SK-N-SH treated with all-trans-retinoic acid at 6 μM for 48 hours (cell line): ENCODE data around the gene CDC20B.

Source experiments
- ATAC-seq: fragments of 200-7000 bp; cut with Tn5 transposase; 3 replicates; pipeline ENCODE4 v1.9.1; 2020; ENCODE audit warnings: mild to moderate bottlenecking, moderate library complexity
- ARNTL ChIP-seq: fragments of 450-650 bp; formaldehyde crosslinking; IDR thresholded peaks from 2 replicates; pipeline ENCODE4 v1.5.0; 2020; ENCODE audit warnings: low read depth, mild to moderate bottlenecking, moderate library complexity, borderline replicate concordance
- CSDC2 ChIP-seq: fragments of 250-450 bp; sonication (Bioruptor Pico); IDR thresholded peaks from 2 replicates; pipeline ENCODE4 v1.5.0; 2020; ENCODE audit warnings: mild to moderate bottlenecking, moderate library complexity
- GLIS3 ChIP-seq: fragments of 250-450 bp; sonication (Bioruptor Pico); IDR thresholded peaks from 2 replicates; pipeline ENCODE4 v1.5.0; 2020; ENCODE audit warnings: mild to moderate bottlenecking, moderate library complexity
- ISL1 ChIP-seq: fragments of 250-450 bp; sonication (Bioruptor Pico); IDR thresholded peaks from 2 replicates; pipeline ENCODE4 v2.1.2; 2022; ENCODE audit warnings: mild to moderate bottlenecking, moderate library complexity
- OSR1 ChIP-seq: fragments of 250-450 bp; sonication (Bioruptor Pico); IDR thresholded peaks from 2 replicates; pipeline ENCODE4 v1.8.0; 2022; ENCODE audit warnings: moderate library complexity, mild to moderate bottlenecking, inconsistent platforms
- PPARA ChIP-seq: fragments of 250-450 bp; sonication (Bioruptor Pico); IDR thresholded peaks from 2 replicates; pipeline ENCODE4 v1.5.0; 2020; ENCODE audit warnings: mild to moderate bottlenecking, borderline replicate concordance
- RARB ChIP-seq: fragments of 250-450 bp; sonication (Bioruptor Pico); IDR thresholded peaks from 2 replicates; pipeline ENCODE4 v1.8.0; 2021; ENCODE audit warnings: mild to moderate bottlenecking, moderate library complexity
- SNAI2 ChIP-seq: fragments of 250-450 bp; sonication (Bioruptor Pico); IDR thresholded peaks from 2 replicates; pipeline ENCODE4 v1.5.0; 2020; ENCODE audit warnings: mild to moderate bottlenecking, moderate library complexity
- TCF4 ChIP-seq: fragments of 250-450 bp; sonication (Bioruptor Pico); IDR thresholded peaks from 2 replicates; pipeline ENCODE4 v1.8.0; 2021; ENCODE audit warnings: mild to moderate bottlenecking, moderate library complexity, borderline replicate concordance
- TOX ChIP-seq: fragments of 250-450 bp; sonication (Bioruptor Pico); IDR thresholded peaks from 2 replicates; pipeline ENCODE4 v1.8.0; 2021; ENCODE audit warnings: mild to moderate bottlenecking, moderate library complexity, borderline replicate concordance
- ZC3H10 ChIP-seq: fragments of 250-450 bp; sonication (Bioruptor Pico); IDR thresholded peaks from 2 replicates; pipeline ENCODE4 v1.5.1; 2021; ENCODE audit warnings: mild to moderate bottlenecking, moderate library complexity
- ZFP3 ChIP-seq: fragments of 250-450 bp; sonication (Bioruptor Pico); IDR thresholded peaks from 2 replicates; pipeline ENCODE4 v1.5.0; 2020; ENCODE audit warnings: mild to moderate bottlenecking, moderate library complexity
- ZNF70 ChIP-seq: fragments of 450-650 bp; formaldehyde crosslinking; IDR thresholded peaks from 2 replicates; pipeline ENCODE4 v1.5.0; 2020; ENCODE audit warnings: mild to moderate bottlenecking, moderate library complexity
- ZNF8 ChIP-seq: fragments of 450-650 bp; formaldehyde crosslinking; IDR thresholded peaks from 2 replicates; pipeline ENCODE4 v1.5.0; 2020; ENCODE audit warnings: mild to moderate bottlenecking, moderate library complexity
- TF ChIP-seq, protein P1 (sequence below): fragments of 250-450 bp; sonication (Bioruptor Pico); IDR thresholded peaks from 2 replicates; pipeline ENCODE4 v1.5.0; 2020; ENCODE audit warnings: mild to moderate bottlenecking, moderate library complexity
- TF ChIP-seq, protein P2 (sequence below): fragments of 250-450 bp; sonication (Bioruptor Pico); IDR thresholded peaks from 2 replicates; pipeline ENCODE4 v1.5.1; 2020; ENCODE audit warnings: low read depth, mild to moderate bottlenecking, moderate library complexity
- TF ChIP-seq, protein P3 (sequence below): fragments of 250-450 bp; sonication (Bioruptor Pico); IDR thresholded peaks from 2 replicates; pipeline ENCODE4 v1.8.0; 2020; ENCODE audit warnings: mild to moderate bottlenecking, moderate library complexity, borderline replicate concordance
- TF ChIP-seq, protein P4 (sequence below): fragments of 250-450 bp; sonication (Bioruptor Pico); IDR thresholded peaks from 2 replicates; pipeline ENCODE4 v1.8.0; 2021; ENCODE audit warnings: low read depth, mild to moderate bottlenecking, moderate library complexity, borderline replicate concordance

The CDC20B gene

DNA sequence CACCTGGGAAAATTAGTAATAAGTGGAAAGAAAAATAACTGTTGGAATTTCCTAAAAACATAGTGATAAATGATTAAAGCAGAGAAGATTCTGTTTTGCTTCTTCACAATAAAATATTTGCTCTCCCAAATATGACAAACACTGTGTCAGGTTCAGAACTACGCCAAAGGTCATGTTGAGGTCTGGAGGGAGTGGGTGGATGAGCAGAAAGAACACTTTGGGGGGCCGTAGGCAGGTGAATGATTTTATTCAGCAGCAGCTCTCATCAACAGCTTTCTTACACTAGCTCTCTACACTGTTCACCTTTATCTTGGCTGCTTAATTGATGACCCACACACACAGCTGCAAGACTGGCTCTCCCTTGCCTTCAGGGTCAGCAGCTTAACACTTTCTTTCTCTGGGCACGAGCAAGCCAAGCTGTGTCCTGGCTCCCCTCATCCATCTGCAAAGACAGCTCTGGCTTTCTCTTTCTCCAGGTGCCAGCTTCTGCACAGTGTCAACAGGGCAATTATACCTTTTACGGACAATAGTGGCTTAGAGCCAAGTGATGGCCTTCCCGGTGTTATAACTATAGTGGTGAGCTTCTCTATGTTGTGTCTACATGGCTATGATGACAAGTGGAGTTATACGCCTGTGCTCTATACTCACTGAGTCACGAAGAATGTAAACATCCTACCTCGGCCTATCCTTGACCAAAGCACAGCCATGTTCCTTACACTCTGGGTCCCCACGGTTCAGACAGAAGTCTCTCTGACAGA is 31.9 kb downstream of the CDC20B start (continued):
- TF ChIP-seq, protein P1, sequence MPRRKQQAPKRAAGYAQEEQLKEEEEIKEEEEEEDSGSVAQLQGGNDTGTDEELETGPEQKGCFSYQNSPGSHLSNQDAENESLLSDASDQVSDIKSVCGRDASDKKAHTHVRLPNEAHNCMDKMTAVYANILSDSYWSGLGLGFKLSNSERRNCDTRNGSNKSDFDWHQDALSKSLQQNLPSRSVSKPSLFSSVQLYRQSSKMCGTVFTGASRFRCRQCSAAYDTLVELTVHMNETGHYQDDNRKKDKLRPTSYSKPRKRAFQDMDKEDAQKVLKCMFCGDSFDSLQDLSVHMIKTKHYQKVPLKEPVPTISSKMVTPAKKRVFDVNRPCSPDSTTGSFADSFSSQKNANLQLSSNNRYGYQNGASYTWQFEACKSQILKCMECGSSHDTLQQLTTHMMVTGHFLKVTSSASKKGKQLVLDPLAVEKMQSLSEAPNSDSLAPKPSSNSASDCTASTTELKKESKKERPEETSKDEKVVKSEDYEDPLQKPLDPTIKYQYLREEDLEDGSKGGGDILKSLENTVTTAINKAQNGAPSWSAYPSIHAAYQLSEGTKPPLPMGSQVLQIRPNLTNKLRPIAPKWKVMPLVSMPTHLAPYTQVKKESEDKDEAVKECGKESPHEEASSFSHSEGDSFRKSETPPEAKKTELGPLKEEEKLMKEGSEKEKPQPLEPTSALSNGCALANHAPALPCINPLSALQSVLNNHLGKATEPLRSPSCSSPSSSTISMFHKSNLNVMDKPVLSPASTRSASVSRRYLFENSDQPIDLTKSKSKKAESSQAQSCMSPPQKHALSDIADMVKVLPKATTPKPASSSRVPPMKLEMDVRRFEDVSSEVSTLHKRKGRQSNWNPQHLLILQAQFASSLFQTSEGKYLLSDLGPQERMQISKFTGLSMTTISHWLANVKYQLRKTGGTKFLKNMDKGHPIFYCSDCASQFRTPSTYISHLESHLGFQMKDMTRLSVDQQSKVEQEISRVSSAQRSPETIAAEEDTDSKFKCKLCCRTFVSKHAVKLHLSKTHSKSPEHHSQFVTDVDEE (CRISPR knock-in tag) = no peak
- TF ChIP-seq SNAI2 (CRISPR knock-in tag) = no peak
- TF ChIP-seq ZNF8 (CRISPR knock-in tag) = no peak
- TF ChIP-seq RARB (CRISPR knock-in tag) = no peak
- TF ChIP-seq CSDC2 = no peak
- TF ChIP-seq, protein P2, sequence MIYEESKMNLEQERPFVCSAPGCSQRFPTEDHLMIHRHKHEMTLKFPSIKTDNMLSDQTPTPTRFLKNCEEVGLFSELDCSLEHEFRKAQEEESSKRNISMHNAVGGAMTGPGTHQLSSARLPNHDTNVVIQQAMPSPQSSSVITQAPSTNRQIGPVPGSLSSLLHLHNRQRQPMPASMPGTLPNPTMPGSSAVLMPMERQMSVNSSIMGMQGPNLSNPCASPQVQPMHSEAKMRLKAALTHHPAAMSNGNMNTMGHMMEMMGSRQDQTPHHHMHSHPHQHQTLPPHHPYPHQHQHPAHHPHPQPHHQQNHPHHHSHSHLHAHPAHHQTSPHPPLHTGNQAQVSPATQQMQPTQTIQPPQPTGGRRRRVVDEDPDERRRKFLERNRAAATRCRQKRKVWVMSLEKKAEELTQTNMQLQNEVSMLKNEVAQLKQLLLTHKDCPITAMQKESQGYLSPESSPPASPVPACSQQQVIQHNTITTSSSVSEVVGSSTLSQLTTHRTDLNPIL (CRISPR knock-in tag) = no peak
- TF ChIP-seq GLIS3 (CRISPR knock-in tag) = no peak
- TF ChIP-seq, protein P3, sequence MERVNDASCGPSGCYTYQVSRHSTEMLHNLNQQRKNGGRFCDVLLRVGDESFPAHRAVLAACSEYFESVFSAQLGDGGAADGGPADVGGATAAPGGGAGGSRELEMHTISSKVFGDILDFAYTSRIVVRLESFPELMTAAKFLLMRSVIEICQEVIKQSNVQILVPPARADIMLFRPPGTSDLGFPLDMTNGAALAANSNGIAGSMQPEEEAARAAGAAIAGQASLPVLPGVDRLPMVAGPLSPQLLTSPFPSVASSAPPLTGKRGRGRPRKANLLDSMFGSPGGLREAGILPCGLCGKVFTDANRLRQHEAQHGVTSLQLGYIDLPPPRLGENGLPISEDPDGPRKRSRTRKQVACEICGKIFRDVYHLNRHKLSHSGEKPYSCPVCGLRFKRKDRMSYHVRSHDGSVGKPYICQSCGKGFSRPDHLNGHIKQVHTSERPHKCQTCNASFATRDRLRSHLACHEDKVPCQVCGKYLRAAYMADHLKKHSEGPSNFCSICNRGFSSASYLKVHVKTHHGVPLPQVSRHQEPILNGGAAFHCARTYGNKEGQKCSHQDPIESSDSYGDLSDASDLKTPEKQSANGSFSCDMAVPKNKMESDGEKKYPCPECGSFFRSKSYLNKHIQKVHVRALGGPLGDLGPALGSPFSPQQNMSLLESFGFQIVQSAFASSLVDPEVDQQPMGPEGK (CRISPR knock-in tag) = no peak
- TF ChIP-seq ARNTL (CRISPR knock-in tag) = no peak

DNA sequence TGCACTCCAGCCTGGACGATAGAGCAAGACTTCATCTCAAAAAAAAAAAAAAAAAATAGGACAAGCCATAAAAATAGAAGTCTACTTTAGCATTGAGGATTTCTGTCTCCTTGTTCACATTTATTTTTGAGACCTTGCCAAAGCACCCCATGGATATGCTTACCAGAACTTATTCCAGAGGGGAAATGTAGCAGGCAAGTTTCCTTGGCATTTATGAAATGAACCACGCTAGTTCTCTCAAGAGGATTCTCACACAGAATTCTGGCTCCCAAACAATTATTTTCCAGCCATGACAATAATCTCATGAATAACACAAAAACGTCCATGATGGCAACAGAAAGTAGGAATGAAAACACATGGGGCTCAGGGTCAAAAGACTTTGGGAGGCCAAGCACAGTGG is 36.5 kb downstream of the CDC20B start:
- TF ChIP-seq ISL1 (no peak), TCF4 (CRISPR knock-in tag) (no peak)
- no peak for ATAC-seq

DNA sequence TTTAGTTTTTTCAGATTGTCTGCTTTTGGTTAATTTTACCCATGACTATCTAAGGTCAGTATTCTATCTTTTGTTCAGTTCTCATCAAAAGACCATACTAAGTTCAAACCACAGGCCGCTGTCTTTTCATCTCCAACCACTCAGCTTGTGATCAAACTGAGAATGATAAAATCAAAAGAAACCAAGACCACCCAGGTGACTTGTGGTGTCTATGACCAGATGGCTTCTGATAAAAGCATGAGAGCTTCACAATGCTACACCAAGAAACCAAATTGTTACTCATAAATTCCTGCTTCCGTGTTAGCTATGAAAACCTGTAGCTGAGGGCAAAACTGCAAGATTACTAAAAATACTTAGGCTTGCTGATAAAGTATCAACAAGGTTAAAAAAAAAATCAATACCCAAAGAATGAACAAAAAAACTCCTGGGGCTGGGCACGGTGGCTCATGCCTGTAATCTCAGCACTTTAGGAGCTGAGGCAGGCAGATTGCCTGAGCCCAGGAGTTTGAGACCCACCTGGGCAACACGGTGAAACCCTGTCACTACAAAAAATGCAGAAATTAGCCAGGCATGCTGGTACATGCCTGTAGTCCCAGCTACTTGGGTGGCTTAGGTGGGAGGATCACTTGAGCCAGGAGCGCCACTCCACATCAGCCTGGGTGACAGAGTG is 38.8 kb downstream of the CDC20B start:
- ATAC-seq = no peak
- TF ChIP-seq ZC3H10 (CRISPR knock-in tag) = no peak
- no peak for TF ChIP-seq RARB (CRISPR knock-in tag)
- TF ChIP-seq ZNF8 (CRISPR knock-in tag) = no peak

DNA sequence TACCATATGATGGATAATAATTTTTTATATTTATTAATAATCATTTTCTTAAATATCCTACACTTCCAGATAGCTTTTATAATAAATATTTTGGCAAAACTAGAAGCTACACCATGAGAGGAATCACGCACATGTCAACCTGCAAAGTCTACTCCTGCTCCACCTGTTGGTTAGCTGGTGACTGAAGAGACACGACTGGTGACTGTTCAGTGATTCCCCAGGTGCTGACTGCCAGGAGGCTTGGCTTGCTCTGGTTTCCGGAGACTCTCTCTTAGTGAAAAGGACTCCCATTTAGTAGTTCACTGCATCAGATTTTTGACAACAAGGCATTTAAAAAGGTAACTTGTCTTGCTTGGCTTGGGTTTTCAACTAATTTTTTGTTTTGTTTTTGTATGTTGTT is 49.6 kb downstream of the CDC20B start:
- no peak for ATAC-seq
- no peak for TF ChIP-seq ZFP3
- TF ChIP-seq, all 23 proteins: peak for 0

DNA sequence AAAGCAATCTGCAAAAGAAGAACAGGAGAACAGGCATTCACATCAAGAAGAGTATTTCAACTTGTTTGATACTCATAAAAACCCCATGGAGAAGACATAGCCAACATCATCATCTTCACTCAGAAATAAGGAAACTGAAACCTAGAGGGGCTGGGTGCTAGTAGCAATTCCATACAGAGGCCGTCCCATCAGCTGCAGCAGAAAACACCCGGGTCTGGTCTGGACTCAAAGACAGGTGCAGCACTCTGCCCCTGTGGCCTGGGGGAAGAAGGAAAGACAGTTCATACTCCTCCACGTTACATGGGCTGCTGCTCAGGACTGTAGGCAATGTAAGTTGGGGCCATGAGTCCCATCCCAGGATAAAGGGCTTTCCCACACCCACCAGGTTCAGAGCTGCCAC is 58.9 kb downstream of the CDC20B start:
- no peak for TF ChIP-seq ZNF8 (CRISPR knock-in tag)
- no peak for TF ChIP-seq ZC3H10 (CRISPR knock-in tag)
- TF ChIP-seq TOX (CRISPR knock-in tag) = no peak
- TF ChIP-seq OSR1 (CRISPR knock-in tag) = no peak
- TF ChIP-seq ZNF70 (CRISPR knock-in tag) = no peak
- no peak for TF ChIP-seq GLIS3 (CRISPR knock-in tag)
- TF ChIP-seq, protein P3 (CRISPR knock-in tag) = no peak
- no peak for TF ChIP-seq ZFP3
- TF ChIP-seq, protein P1 (CRISPR knock-in tag) = no peak
- no peak for TF ChIP-seq ISL1
- TF ChIP-seq, protein P4, sequence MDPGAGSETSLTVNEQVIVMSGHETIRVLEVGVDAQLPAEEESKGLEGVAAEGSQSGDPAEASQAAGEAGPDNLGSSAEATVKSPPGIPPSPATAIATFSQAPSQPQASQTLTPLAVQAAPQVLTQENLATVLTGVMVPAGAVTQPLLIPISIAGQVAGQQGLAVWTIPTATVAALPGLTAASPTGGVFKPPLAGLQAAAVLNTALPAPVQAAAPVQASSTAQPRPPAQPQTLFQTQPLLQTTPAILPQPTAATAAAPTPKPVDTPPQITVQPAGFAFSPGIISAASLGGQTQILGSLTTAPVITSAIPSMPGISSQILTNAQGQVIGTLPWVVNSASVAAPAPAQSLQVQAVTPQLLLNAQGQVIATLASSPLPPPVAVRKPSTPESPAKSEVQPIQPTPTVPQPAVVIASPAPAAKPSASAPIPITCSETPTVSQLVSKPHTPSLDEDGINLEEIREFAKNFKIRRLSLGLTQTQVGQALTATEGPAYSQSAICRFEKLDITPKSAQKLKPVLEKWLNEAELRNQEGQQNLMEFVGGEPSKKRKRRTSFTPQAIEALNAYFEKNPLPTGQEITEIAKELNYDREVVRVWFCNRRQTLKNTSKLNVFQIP = no peak
- TF ChIP-seq CSDC2 = no peak
- no peak for TF ChIP-seq TCF4 (CRISPR knock-in tag)
- no peak for TF ChIP-seq SNAI2 (CRISPR knock-in tag)
- TF ChIP-seq PPARA (CRISPR knock-in tag) = no peak
- no peak for ATAC-seq
